ENCODE measurements around the gene ACOT2.

The ACOT2 gene

GRCh38 chr14:73616831-73617230, 47.8 kb downstream of the ACOT2 start:
- no peak for DNase-seq

DNA sequence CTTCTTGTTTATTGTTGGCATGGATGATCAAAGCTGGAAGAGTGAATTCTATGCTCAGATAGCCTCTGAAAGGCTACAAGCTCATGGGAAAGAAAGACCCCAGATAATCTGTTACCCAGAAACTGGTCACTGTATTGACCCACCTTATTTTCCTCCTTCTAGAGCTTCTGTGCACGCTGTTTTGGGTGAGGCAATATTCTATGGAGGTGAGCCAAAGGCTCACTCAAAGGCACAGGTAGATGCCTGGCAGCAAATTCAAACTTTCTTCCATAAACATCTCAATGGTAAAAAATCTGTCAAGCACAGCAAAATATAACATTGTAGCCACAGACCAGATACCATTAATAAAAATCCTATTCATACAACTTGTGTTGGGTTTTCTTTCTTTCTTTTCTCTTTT, 50.5 kb downstream of the ACOT2 start:
- DNase-seq = no peak

GRCh38 chr14:73620268-73620667, 51.3 kb downstream of the ACOT2 start:
- no peak for DNase-seq

GRCh38 chr14:73623504-73624054, 54.6 kb downstream of the ACOT2 start:
- DNase-seq = no peak

Measured in T-helper 2 cell (primary cell).